LNCAP (cell line): ENCODE results near the gene MAP3K13.

Experiments used
- CTCF ChIP-seq: fragments of 450-650 bp; IDR thresholded peaks from 2 replicates; pipeline ENCODE4 v1.5.1; 2017; ENCODE audit warnings: mild to moderate bottlenecking

Gene MAP3K13, protein sequence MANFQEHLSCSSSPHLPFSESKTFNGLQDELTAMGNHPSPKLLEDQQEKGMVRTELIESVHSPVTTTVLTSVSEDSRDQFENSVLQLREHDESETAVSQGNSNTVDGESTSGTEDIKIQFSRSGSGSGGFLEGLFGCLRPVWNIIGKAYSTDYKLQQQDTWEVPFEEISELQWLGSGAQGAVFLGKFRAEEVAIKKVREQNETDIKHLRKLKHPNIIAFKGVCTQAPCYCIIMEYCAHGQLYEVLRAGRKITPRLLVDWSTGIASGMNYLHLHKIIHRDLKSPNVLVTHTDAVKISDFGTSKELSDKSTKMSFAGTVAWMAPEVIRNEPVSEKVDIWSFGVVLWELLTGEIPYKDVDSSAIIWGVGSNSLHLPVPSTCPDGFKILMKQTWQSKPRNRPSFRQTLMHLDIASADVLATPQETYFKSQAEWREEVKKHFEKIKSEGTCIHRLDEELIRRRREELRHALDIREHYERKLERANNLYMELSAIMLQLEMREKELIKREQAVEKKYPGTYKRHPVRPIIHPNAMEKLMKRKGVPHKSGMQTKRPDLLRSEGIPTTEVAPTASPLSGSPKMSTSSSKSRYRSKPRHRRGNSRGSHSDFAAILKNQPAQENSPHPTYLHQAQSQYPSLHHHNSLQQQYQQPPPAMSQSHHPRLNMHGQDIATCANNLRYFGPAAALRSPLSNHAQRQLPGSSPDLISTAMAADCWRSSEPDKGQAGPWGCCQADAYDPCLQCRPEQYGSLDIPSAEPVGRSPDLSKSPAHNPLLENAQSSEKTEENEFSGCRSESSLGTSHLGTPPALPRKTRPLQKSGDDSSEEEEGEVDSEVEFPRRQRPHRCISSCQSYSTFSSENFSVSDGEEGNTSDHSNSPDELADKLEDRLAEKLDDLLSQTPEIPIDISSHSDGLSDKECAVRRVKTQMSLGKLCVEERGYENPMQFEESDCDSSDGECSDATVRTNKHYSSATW

DNA sequence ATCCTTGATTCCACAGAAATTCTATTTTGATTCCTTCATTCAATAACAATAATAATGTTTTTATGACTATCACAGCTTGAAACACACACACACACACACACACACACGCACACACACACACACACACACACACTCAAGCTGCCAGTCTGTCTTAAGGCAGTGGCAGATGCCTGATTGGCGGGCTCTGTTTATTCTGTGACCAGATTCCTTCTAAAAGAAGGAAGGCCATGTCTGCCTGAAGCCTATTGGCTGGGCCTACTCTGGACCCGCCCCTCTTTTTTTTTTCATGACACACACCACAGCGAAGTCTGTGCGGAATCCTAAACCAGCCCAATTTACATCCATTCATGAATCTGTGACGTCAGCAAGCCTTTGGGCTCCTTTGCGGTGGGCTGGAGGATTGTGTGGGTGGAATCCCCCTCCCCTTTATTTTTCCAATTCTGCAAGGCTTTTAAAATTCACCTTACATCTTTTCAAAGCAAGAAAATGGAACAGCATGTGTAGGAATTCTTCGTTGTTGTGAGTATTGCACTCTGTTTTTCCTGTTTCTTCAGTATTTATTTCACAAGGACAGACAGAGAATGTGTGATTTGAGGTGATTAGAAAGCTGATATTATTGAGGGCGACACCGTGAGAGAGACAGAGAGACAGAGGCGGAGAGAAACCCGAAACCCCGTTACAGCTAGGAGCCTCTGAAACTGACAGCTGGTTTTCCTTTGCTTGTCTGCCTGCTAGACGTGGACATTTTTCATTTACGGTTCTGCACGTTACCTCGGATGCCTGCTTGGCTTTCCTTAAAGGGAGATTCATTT, at the start of gene MAP3K13:
Gene MAP3K13, plus strand, starts transcription at position 287 of the 812 bp plus-strand sequence. CDS start 65,446 bp downstream, outside the sequence.
- no peak for TF ChIP-seq CTCF

DNA sequence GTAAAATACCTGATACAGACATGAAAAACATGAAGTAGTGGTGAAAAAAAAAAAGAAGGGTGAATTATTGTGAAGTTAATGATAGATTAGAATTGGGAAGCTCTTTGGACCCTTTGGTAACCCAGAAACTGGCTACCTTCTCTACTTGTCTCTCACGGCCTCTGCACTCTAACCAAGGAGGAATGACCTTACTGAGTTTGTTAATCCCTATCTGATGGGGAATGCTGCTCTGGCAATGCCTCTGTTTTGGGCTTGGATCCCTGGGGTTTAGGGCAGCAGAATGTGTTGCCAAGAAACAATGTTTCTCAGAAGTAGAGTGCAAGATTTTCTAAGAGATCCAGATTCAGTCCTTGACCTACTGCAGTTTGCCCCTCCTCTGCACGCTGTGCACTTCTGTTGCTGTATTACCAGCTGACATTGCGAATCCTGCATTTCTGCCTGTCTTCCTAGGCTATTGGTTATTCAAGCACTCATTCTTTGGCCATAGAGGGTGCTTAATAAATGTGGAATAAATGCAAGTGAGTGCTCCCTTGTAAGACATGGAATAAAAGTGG, 49.2 kb upstream of the MAP3K13 start:
- no peak for TF ChIP-seq CTCF

- TF ChIP-seq CTCF = no peak
These were observed 46.1 kb upstream of the MAP3K13 start for GRCh38 chr3:185316740-185317412.

DNA sequence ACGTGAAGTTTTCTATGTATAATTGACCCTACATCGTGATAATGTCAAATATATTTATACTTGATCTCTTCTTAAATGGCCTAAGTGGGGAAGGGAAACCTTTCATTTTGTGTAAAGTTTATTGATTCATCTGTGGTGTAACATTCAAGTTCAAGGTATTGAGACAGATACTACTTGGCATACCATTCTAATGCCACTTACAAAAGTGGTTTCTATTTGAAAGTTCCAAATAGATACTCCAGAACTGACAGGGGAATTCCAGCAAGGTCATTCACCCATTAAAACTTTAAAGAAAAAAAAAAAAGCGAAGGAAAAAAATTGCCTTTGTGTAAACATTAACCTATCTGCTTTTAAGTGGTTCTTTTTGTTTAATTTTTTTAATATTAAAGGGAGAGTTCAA, 45.3 kb upstream of the MAP3K13 start:
- TF ChIP-seq CTCF = no peak

GRCh38 chr3:185318141-185318540, 44.8 kb upstream of the MAP3K13 start:
- TF ChIP-seq CTCF = no peak

- TF ChIP-seq CTCF = no peak
These were observed 43.1 kb upstream of the MAP3K13 start for GRCh38 chr3:185319801-185320200.
